SK-N-SH treated with all-trans-retinoic acid at 6 μM for 48 hours (cell line): ENCODE data around the gene ITLN1.

Experiments used
- ATAC-seq: fragments of 200-7000 bp; cut with Tn5 transposase; 3 replicates; pipeline ENCODE4 v1.9.1; 2020; ENCODE audit warnings: mild to moderate bottlenecking, moderate library complexity
- BACH2 ChIP-seq: fragments of 250-450 bp; sonication (Bioruptor Pico); IDR thresholded peaks from 2 replicates; pipeline ENCODE4 v1.9.0; 2021; ENCODE audit warnings: mild to moderate bottlenecking, borderline replicate concordance
- CSDC2 ChIP-seq: fragments of 250-450 bp; sonication (Bioruptor Pico); IDR thresholded peaks from 2 replicates; pipeline ENCODE4 v1.5.0; 2020; ENCODE audit warnings: mild to moderate bottlenecking, moderate library complexity
- ISL1 ChIP-seq: fragments of 250-450 bp; sonication (Bioruptor Pico); IDR thresholded peaks from 2 replicates; pipeline ENCODE4 v2.1.2; 2022; ENCODE audit warnings: mild to moderate bottlenecking, moderate library complexity
- OSR1 ChIP-seq: fragments of 250-450 bp; sonication (Bioruptor Pico); IDR thresholded peaks from 2 replicates; pipeline ENCODE4 v1.8.0; 2022; ENCODE audit warnings: moderate library complexity, mild to moderate bottlenecking, inconsistent platforms
- PPARA ChIP-seq: fragments of 250-450 bp; sonication (Bioruptor Pico); IDR thresholded peaks from 2 replicates; pipeline ENCODE4 v1.5.0; 2020; ENCODE audit warnings: mild to moderate bottlenecking, borderline replicate concordance
- TCF4 ChIP-seq: fragments of 250-450 bp; sonication (Bioruptor Pico); IDR thresholded peaks from 2 replicates; pipeline ENCODE4 v1.8.0; 2021; ENCODE audit warnings: mild to moderate bottlenecking, moderate library complexity, borderline replicate concordance
- ZC3H10 ChIP-seq: fragments of 250-450 bp; sonication (Bioruptor Pico); IDR thresholded peaks from 2 replicates; pipeline ENCODE4 v1.5.1; 2021; ENCODE audit warnings: mild to moderate bottlenecking, moderate library complexity
- ZFP3 ChIP-seq: fragments of 250-450 bp; sonication (Bioruptor Pico); IDR thresholded peaks from 2 replicates; pipeline ENCODE4 v1.5.0; 2020; ENCODE audit warnings: mild to moderate bottlenecking, moderate library complexity
- ZNF565 ChIP-seq: fragments of 450-650 bp; formaldehyde crosslinking; conservative IDR thresholded peaks from 2 replicates; pipeline ENCODE4 v1.5.0; 2020; ENCODE audit warnings: low read depth, mild to moderate bottlenecking, moderate library complexity
- ZNF70 ChIP-seq: fragments of 450-650 bp; formaldehyde crosslinking; IDR thresholded peaks from 2 replicates; pipeline ENCODE4 v1.5.0; 2020; ENCODE audit warnings: mild to moderate bottlenecking, moderate library complexity
- ZNF8 ChIP-seq: fragments of 450-650 bp; formaldehyde crosslinking; IDR thresholded peaks from 2 replicates; pipeline ENCODE4 v1.5.0; 2020; ENCODE audit warnings: mild to moderate bottlenecking, moderate library complexity
- TF ChIP-seq, protein P1 (sequence below): fragments of 250-450 bp; sonication (Bioruptor Pico); IDR thresholded peaks from 2 replicates; pipeline ENCODE4 v1.5.1; 2020; ENCODE audit warnings: low read depth, mild to moderate bottlenecking, moderate library complexity
- TF ChIP-seq, protein P2 (sequence below): fragments of 250-450 bp; sonication (Bioruptor Pico); IDR thresholded peaks from 2 replicates; pipeline ENCODE4 v1.5.0; 2020; ENCODE audit warnings: mild to moderate bottlenecking, moderate library complexity
- TF ChIP-seq, protein P3 (sequence below): fragments of 250-450 bp; sonication (Bioruptor Pico); IDR thresholded peaks from 2 replicates; pipeline ENCODE4 v1.5.1; 2021; ENCODE audit warnings: mild to moderate bottlenecking, moderate library complexity
- TF ChIP-seq, protein P4 (sequence below): fragments of 250-450 bp; sonication (Bioruptor Pico); IDR thresholded peaks from 2 replicates; pipeline ENCODE4 v1.8.0; 2020; ENCODE audit warnings: mild to moderate bottlenecking, moderate library complexity, borderline replicate concordance

ITLN1 gene

DNA sequence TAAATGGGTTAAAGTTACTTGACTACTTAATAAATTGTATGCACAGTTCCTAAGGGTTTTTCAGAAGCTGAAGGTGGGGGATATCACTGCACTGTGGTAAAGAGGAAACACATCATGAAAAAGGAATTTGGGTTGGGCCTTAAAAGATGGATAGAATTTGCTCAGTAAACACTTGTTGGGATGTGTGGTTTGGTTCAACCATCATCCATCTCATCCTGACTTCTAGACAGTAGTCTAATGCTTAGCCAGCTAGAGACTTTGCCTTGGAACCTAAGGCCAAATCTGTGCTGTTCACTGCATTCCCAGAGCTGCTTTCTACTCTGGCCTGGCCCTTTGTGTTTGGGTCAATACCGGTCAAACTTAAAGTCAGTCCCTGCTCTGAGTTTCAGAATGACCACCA, 58.4 kb downstream of the ITLN1 start:
- no peak for TF ChIP-seq OSR1 (CRISPR knock-in tag)
- no peak for TF ChIP-seq BACH2 (CRISPR knock-in tag)
- no peak for TF ChIP-seq CSDC2 (CRISPR knock-in tag)
- TF ChIP-seq, protein P1, sequence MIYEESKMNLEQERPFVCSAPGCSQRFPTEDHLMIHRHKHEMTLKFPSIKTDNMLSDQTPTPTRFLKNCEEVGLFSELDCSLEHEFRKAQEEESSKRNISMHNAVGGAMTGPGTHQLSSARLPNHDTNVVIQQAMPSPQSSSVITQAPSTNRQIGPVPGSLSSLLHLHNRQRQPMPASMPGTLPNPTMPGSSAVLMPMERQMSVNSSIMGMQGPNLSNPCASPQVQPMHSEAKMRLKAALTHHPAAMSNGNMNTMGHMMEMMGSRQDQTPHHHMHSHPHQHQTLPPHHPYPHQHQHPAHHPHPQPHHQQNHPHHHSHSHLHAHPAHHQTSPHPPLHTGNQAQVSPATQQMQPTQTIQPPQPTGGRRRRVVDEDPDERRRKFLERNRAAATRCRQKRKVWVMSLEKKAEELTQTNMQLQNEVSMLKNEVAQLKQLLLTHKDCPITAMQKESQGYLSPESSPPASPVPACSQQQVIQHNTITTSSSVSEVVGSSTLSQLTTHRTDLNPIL (CRISPR knock-in tag), result no peak
- no peak for TF ChIP-seq ZNF8 (CRISPR knock-in tag)
- no peak for TF ChIP-seq ZNF70 (CRISPR knock-in tag)
- TF ChIP-seq, protein P2, sequence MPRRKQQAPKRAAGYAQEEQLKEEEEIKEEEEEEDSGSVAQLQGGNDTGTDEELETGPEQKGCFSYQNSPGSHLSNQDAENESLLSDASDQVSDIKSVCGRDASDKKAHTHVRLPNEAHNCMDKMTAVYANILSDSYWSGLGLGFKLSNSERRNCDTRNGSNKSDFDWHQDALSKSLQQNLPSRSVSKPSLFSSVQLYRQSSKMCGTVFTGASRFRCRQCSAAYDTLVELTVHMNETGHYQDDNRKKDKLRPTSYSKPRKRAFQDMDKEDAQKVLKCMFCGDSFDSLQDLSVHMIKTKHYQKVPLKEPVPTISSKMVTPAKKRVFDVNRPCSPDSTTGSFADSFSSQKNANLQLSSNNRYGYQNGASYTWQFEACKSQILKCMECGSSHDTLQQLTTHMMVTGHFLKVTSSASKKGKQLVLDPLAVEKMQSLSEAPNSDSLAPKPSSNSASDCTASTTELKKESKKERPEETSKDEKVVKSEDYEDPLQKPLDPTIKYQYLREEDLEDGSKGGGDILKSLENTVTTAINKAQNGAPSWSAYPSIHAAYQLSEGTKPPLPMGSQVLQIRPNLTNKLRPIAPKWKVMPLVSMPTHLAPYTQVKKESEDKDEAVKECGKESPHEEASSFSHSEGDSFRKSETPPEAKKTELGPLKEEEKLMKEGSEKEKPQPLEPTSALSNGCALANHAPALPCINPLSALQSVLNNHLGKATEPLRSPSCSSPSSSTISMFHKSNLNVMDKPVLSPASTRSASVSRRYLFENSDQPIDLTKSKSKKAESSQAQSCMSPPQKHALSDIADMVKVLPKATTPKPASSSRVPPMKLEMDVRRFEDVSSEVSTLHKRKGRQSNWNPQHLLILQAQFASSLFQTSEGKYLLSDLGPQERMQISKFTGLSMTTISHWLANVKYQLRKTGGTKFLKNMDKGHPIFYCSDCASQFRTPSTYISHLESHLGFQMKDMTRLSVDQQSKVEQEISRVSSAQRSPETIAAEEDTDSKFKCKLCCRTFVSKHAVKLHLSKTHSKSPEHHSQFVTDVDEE (CRISPR knock-in tag), result no peak
- TF ChIP-seq, protein P3, sequence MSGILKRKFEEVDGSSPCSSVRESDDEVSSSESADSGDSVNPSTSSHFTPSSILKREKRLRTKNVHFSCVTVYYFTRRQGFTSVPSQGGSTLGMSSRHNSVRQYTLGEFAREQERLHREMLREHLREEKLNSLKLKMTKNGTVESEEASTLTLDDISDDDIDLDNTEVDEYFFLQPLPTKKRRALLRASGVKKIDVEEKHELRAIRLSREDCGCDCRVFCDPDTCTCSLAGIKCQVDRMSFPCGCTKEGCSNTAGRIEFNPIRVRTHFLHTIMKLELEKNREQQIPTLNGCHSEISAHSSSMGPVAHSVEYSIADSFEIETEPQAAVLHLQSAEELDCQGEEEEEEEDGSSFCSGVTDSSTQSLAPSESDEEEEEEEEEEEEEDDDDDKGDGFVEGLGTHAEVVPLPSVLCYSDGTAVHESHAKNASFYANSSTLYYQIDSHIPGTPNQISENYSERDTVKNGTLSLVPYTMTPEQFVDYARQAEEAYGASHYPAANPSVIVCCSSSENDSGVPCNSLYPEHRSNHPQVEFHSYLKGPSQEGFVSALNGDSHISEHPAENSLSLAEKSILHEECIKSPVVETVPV (CRISPR knock-in tag), result no peak
- no peak for TF ChIP-seq ZFP3
- no peak for TF ChIP-seq ISL1 (CRISPR knock-in tag)
- no peak for TF ChIP-seq ZC3H10 (CRISPR knock-in tag)
- TF ChIP-seq ZNF565 (CRISPR knock-in tag), result no peak
- TF ChIP-seq, protein P4, sequence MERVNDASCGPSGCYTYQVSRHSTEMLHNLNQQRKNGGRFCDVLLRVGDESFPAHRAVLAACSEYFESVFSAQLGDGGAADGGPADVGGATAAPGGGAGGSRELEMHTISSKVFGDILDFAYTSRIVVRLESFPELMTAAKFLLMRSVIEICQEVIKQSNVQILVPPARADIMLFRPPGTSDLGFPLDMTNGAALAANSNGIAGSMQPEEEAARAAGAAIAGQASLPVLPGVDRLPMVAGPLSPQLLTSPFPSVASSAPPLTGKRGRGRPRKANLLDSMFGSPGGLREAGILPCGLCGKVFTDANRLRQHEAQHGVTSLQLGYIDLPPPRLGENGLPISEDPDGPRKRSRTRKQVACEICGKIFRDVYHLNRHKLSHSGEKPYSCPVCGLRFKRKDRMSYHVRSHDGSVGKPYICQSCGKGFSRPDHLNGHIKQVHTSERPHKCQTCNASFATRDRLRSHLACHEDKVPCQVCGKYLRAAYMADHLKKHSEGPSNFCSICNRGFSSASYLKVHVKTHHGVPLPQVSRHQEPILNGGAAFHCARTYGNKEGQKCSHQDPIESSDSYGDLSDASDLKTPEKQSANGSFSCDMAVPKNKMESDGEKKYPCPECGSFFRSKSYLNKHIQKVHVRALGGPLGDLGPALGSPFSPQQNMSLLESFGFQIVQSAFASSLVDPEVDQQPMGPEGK (CRISPR knock-in tag), result no peak
- TF ChIP-seq TCF4 (CRISPR knock-in tag), result no peak
- TF ChIP-seq PPARA, result no peak
- ATAC-seq, result no peak
